ENCODE results near the gene FCAMR. TPM values are rescaled to one million over a fixed set of nuclear protein-coding genes. Genes with fewer than 3 reads are reported as not detected.

FCAMR gene
- total RNA-seq, 4 donors from 2014 or later = 0.37 to 2.4 (median 0.64) TPM; not detected in 1

DNA sequence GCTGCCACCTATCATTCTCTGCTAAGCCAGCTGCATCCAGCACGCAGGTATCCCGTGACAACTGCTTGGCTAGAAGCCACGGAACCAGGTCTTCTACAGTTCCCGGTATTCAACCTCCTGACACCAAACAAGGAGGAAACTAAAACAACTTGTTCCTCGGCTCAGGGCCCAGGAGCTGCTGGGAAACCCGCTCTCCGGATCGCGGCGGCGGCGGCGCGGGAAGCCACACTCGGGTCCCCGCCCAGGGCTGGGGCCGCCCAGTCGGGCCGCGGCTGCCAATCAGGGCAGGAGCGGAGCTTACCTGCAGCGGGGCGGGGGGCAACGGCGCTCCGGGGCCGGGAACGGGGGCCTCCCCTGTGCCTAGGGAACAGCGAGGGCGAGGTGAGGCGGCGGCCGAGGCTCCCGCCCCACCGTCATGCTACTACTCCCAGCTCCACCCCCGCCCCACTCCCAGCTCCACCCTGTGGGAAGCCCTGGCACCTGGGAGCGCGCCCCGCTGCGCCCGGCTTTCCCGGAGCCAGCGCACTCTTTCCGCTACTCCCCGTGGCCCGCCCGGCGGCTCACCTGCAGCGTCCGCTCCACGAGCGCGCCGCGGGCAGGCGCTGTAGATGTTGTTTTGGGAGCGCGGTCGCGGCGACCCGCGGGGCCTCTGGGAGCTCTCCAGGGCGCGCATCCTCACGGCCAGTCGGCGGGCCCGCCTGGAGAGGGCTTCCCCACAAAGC, 60.9 kb downstream of the FCAMR start:
- Histone ChIP-seq H3K27ac (peak overlapping the region in 3 of 4 donors; percentile 0 to 37 (median 7)), H3K4me3 (peak overlapping the region; percentile 26 to 55 (median 38)), H3K4me1 (peaks cover 3 to 34% (median 11%) of the 10 kb centered on the region in 4 donors), H3K27me3 (peaks cover 10% of the 10 kb centered on the region), H3K36me3 (no peaks in the 10 kb centered on the region), H3K9me3 (no peaks in the 10 kb centered on the region)
- peak; percentile 56 for TF ChIP-seq EP300 (IDR thresholded peaks at IDR 0.05; ENCODE audit: low read depth)
- peak in 1 of 3 donors; percentile 56 for TF ChIP-seq POLR2AphosphoS5 (IDR thresholded peaks at IDR 0.05)
- TF ChIP-seq, protein P1, sequence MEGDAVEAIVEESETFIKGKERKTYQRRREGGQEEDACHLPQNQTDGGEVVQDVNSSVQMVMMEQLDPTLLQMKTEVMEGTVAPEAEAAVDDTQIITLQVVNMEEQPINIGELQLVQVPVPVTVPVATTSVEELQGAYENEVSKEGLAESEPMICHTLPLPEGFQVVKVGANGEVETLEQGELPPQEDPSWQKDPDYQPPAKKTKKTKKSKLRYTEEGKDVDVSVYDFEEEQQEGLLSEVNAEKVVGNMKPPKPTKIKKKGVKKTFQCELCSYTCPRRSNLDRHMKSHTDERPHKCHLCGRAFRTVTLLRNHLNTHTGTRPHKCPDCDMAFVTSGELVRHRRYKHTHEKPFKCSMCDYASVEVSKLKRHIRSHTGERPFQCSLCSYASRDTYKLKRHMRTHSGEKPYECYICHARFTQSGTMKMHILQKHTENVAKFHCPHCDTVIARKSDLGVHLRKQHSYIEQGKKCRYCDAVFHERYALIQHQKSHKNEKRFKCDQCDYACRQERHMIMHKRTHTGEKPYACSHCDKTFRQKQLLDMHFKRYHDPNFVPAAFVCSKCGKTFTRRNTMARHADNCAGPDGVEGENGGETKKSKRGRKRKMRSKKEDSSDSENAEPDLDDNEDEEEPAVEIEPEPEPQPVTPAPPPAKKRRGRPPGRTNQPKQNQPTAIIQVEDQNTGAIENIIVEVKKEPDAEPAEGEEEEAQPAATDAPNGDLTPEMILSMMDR (IDR thresholded peaks at IDR 0.05) = no peak
- peak; percentile 76 for DNase-seq
- in situ Hi-C loops (cut with MboI; ENCODE audit: low pct_ligation_motif_present in 1 of 4, low pct_unique_long_range_greater_than_20kb in 1 of 4, low sequenced_read_pairs in 3 of 4) (loop anchor here in 2 of 4 donors (25.0 kb wide), 2 partner anchors 172 to 272 kb away; partner anchors contain the start of gene DYRK3 (in 1 of the 2)), intact Hi-C loops (cut with DNase I; ENCODE audit: low total_unique reads) (no loop called here)
- WGBS, 2 donors (ENCODE audit: low coverage in 1 of 2) = 5% methylated on average over 46 of the region's 69 CpGs; no CpG with 5 or more reads in 1 of the 2 donors

DNA sequence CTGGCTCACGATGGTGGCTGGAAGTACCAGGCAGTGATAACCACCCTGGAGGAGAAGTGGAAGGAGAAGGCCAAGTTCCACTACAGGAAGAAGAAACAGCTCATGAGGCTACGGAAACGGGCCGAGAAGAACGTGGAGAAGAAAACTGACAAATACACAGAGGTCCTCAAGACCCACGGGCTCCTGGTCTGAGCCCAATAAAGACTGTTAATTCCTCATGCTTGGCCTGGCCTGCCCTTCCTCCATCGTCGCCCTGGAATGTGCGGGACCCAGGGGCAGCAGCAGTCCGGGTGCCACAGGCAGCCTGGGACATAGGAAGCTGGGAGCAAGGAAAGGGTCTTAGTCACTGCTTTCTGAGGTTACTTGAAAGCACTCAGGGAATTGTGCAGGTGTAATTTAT, 62.2 kb downstream of the FCAMR start:
- in situ Hi-C loops (cut with MboI; ENCODE audit: low pct_ligation_motif_present in 1 of 4, low pct_unique_long_range_greater_than_20kb in 1 of 4, low sequenced_read_pairs in 3 of 4) (loop anchor here in 2 of 4 donors (25.0 kb wide), 2 partner anchors 171 to 271 kb away; partner anchors contain the start of gene DYRK3 (in 1 of the 2)), intact Hi-C loops (cut with DNase I; ENCODE audit: low total_unique reads) (no loop called here)
- DNase-seq = no peak
- no peak overlapping the region for H3K4me3 ChIP-seq
- H3K4me1 ChIP-seq = peaks cover 3 to 31% (median 11%) of the 10 kb centered on the region in 4 donors
- 86% methylated on average over 10 of the region's 10 CpGs; no CpG with 5 or more reads in 1 of the 2 donors for WGBS, 2 donors (ENCODE audit: low coverage in 1 of 2)
- peaks cover 10% of the 10 kb centered on the region for H3K27me3 ChIP-seq
- H3K27ac ChIP-seq = no peak overlapping the region
- H3K36me3 ChIP-seq = no peaks in the 10 kb centered on the region
- TF ChIP-seq POLR2A (IDR thresholded peaks at IDR 0.05) = no peak
- TF ChIP-seq EP300 (IDR thresholded peaks at IDR 0.05; ENCODE audit: low read depth) = no peak
- TF ChIP-seq POLR2AphosphoS5 (IDR thresholded peaks at IDR 0.05) = no peak
- TF ChIP-seq, protein P1 (IDR thresholded peaks at IDR 0.05) = no peak
- no peaks in the 10 kb centered on the region for H3K9me3 ChIP-seq

Other genes starting within 250 kb of the FCAMR start
- gene IL19, start 199.7 kb downstream of the FCAMR start, total RNA-seq = not detected
- gene IL10, start 198.0 kb downstream of the FCAMR start, total RNA-seq = 1 to 10 TPM in 2 of 4 donors, not detected in 2; 1.6 to 4.4 TPM
- not detected for gene IL20, start 104.8 kb downstream of the FCAMR start, total RNA-seq
- not detected for gene IL24, start 73.0 kb downstream of the FCAMR start, total RNA-seq
- 10 to 100 TPM in 2 of 4 donors, 1 to 10 TPM in 1, under 1 TPM in 1; 1.00 to 51.6 (median 15.9) TPM for gene FCMR, start 48.5 kb downstream of the FCAMR start, total RNA-seq
- over 10,000 TPM in 1 of 4 donors, 1,000 to 10,000 TPM in 3; 3,370 to 10,796 (median 6,659) TPM for gene PIGR, start 24.0 kb downstream of the FCAMR start, total RNA-seq
- gene C1orf116, start 62.3 kb upstream of the FCAMR start, total RNA-seq = 10 to 100 TPM; 25.7 to 41.2 (median 29.2) TPM
- gene YOD1, start 80.7 kb upstream of the FCAMR start, total RNA-seq = 10 to 100 TPM in 2 of 4 donors, 1 to 10 TPM in 2; 9.0 to 17.5 (median 12.0) TPM
- gene PFKFB2, start 82.8 kb upstream of the FCAMR start, total RNA-seq = 100 to 1,000 TPM in 1 of 4 donors, 10 to 100 TPM in 3; 84.2 to 155 (median 91.1) TPM
- 10 to 100 TPM in 1 of 4 donors, 1 to 10 TPM in 2, not detected in 1; 3.7 to 16.8 (median 9.8) TPM for gene C4BPB, start 118.4 kb upstream of the FCAMR start, total RNA-seq
- gene C4BPA, start 133.8 kb upstream of the FCAMR start, total RNA-seq = 1 to 10 TPM in 3 of 4 donors, not detected in 1; 2.2 to 4.4 (median 2.5) TPM